Liver (tissue), 9 donors: Measurements from ENCODE around the gene TET3. TPM values are rescaled to one million over a fixed set of nuclear protein-coding genes. Genes with fewer than 3 reads are reported as not detected.

Experiments used
- DNase-seq: peaks from one replicate; pipeline ENCODE4 v3.0.0-alpha.2; 2017; ENCODE audit warnings: low spot score
- H3K27ac ChIP-seq, 2 donors: one replicate each; pipeline ENCODE4 v1.7.0; 2013; ENCODE audit warnings: inconsistent platforms in 2 of 2, low read length in 2 of 2, control low read depth in 1 of 2, low read depth in 1 of 2, mild to moderate bottlenecking in 1 of 2
- H3K27me3 ChIP-seq, 4 donors: one replicate each; pipeline versions ENCODE4 v1.6.1 to v1.7.0; 2013; ENCODE audit warnings: low read length in 3 of 4, inconsistent platforms in 1 of 4, mild to moderate bottlenecking in 1 of 4, moderate library complexity in 1 of 4; ENCODE audit not compliant: control insufficient read depth in 4 of 4, insufficient read depth in 4 of 4
- H3K36me3 ChIP-seq, 4 donors: one replicate each; pipeline versions ENCODE4 v1.6.1 to v1.7.0; 2013; ENCODE audit warnings: low read length in 3 of 4, mild to moderate bottlenecking in 3 of 4, low read depth in 1 of 4, moderate library complexity in 1 of 4; ENCODE audit not compliant: control insufficient read depth in 4 of 4, insufficient read depth in 3 of 4
- H3K4me1 ChIP-seq, 4 donors: one replicate each; pipeline versions ENCODE4 v1.6.1 to v1.7.0; 2013; ENCODE audit warnings: low read length in 3 of 4, mild to moderate bottlenecking in 3 of 4, moderate library complexity in 1 of 4; ENCODE audit not compliant: control insufficient read depth in 4 of 4, insufficient read depth in 4 of 4
- H3K4me3 ChIP-seq, 3 donors: one replicate each; pipeline versions ENCODE4 v1.6.1 to v1.7.0; 2013; ENCODE audit warnings: low read length in 3 of 3, control low read depth in 1 of 3, low read depth in 1 of 3, mild to moderate bottlenecking in 1 of 3
- H3K9ac ChIP-seq, 2 donors: one replicate each; pipeline ENCODE4 v1.7.0; 2013; ENCODE audit warnings: low read length in 2 of 2, mild to moderate bottlenecking in 2 of 2, moderate library complexity in 2 of 2, control low read depth in 1 of 2, low read depth in 1 of 2
- H3K9me3 ChIP-seq, 4 donors: one replicate each; pipeline versions ENCODE4 v1.6.1 to v1.7.0; 2013; ENCODE audit warnings: low read length in 3 of 4; ENCODE audit not compliant: control insufficient read depth in 4 of 4
- EGR1 ChIP-seq, 2 donors: IDR thresholded peaks; 2 replicates each; pipeline ENCODE4 v1.6.1; 2016 to 2018; ENCODE audit warnings: antibody characterized with exemption in 2 of 2, low read depth in 2 of 2
- FOXA2 ChIP-seq: IDR thresholded peaks from 2 replicates; pipeline ENCODE4 v1.6.1; 2016; ENCODE audit warnings: antibody characterized with exemption
- JUND ChIP-seq, 2 donors: IDR thresholded peaks; 2 replicates each; pipeline ENCODE4 v1.6.1; 2016; ENCODE audit warnings: antibody characterized with exemption in 2 of 2
- NR2F2 ChIP-seq: IDR thresholded peaks from 2 replicates; pipeline ENCODE4 v1.6.1; 2016; ENCODE audit warnings: antibody characterized with exemption
- RAD21 ChIP-seq, 2 donors: IDR thresholded peaks; 2 replicates each; pipeline ENCODE4 v1.6.1; 2016; ENCODE audit warnings: antibody characterized with exemption in 2 of 2, mild to moderate bottlenecking in 2 of 2
- RXRA ChIP-seq, 2 donors: IDR thresholded peaks; 2 replicates each; pipeline ENCODE4 v1.6.1; 2017 to 2018; ENCODE audit warnings: antibody characterized with exemption in 2 of 2, mild to moderate bottlenecking in 1 of 2
- SP1 ChIP-seq: IDR thresholded peaks from 2 replicates; pipeline ENCODE4 v1.6.1; 2018; ENCODE audit warnings: antibody characterized with exemption, mild to moderate bottlenecking
- TAF1 ChIP-seq: conservative IDR thresholded peaks from 2 replicates; pipeline ENCODE4 v1.6.1; 2016; ENCODE audit warnings: antibody characterized with exemption, mild to moderate bottlenecking
- YY1 ChIP-seq: IDR thresholded peaks from 2 replicates; pipeline ENCODE4 v1.6.1; 2016; ENCODE audit warnings: antibody characterized with exemption, mild to moderate bottlenecking
- WGBS: extraction: QIAGEN DNeasy Blood & Tissue Kit; methylation state at CpG from one replicate; pipeline ENCODE4 v1.1.7; 2013; 5-methylcytosine and 5-hydroxymethylcytosine counted together
- polyA plus RNA-seq, 2 donors: library from polyadenylated mRNA; stranded (reverse) in 1 of 2; unstranded in 1 of 2; fragments of 200-250 nt in 1 of 2; fragments of >200 nt in 1 of 2; fragmentation: Nextera tagmentation in 1 of 2; extraction: Ambion mirVana in 1 of 2; gene quantifications; one replicate each; pipeline versions ENCODE4 v1.2.1 to v1.2.3, GENCODE V29; 2013 to 2015
- total RNA-seq, 2 donors: library from RNA; depleted of rRNA; stranded (reverse); fragments of >200 nt; gene quantifications; one replicate each; pipeline ENCODE4 v1.2.3, GENCODE V29; 2014
- TF ChIP-seq, protein P1 (sequence below): IDR thresholded peaks from 2 replicates; pipeline ENCODE4 v1.6.1; 2016; ENCODE audit warnings: antibody characterized with exemption
- TF ChIP-seq, protein P2 (sequence below): fragments of 150-350 bp; IDR thresholded peaks from 2 replicates; pipeline ENCODE4 v1.5.1; 2017; ENCODE audit warnings: improper control_type of control experiment, low read depth, low read length; ENCODE audit not compliant: missing input control
- donor health status: healthy.
- donor health status: healthy.
- donor health status: healthy.
- donor health status: healthy.
- donor health status: healthy.

TET3 gene
- total and polyA plus RNA-seq, 4 donors: 0.89 to 16.2 (median 3.2) TPM

DNA sequence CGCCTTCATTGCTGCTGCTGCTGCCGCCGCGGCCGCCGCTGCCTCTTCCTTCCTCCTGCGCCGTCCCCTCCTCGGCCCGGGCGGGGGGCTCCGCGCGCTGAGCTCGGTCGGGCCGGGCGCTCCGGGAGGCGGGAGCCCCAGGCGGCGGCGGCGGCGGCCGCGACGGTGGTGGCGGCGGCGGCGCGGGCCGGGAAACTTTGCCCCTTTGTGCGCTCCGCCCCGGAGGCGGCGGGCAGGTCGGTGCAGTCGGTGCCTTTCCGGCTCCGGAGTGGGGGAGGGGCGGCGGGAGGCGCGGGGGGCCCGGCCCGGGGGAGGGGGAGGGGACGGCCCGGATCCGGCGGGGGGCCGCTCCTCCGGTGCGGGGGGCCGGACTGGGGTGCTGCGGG lies 205 bp downstream of the TET3 start:
- DNase-seq: peak; percentile 69
- Histone ChIP-seq H3K4me3 (peak overlapping the region in 2 of 3 donors; percentile 36 to 83), H3K27ac (peak overlapping the region in 1 of 2 donors; percentile 83), H3K4me1 (peaks cover 14 to 68% (median 51%) of the 10 kb centered on the region in 4 donors), H3K9me3 (no peaks in the 10 kb centered on the region), H3K36me3 (no peaks in the 10 kb centered on the region), H3K9ac (no peak overlapping the region), H3K27me3 (no peaks in the 10 kb centered on the region)
- 1% methylated on average over 58 of the region's 58 CpGs for WGBS
- TF ChIP-seq EGR1 (IDR thresholded peaks at IDR 0.05; ENCODE audit: low read depth in 2 of 2): no peak

DNA sequence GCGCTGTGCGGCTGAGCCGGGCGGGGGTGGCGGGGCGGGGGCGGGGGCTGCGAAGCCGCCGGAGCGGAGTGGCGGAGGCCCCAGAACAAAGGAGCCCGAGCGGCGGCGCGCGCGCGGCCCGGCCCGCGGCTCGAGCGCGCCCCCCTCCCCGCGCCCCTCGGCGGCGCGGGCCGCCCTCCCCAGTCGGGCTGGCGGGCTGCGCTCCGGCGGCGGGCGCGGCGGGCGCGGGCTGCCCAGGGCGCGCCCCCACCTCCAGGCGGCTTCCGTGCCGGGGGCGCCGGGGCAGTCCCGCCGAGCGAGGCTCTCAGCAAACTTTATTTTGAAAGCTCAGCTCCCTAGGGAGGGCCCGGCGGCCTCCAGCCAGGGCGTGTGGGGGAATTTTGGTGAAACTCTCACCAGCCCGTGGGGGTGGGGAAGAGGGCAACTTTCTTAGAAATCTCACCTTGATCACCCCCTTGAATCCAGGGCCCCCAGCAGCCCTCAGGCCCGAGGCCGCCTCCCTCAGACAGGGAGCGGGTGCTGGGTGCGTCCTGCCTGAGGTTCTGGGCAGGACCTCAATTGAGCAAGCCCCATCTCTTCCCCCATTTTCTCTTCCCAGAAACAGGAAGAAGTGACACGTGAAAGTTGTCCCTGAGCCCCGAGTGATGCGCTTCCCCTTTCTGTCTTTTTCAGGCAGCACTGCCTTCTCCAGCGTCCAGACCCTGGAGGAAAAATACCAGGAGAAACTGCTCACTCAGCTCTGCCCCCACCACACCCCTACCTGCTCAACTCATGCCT lies 786 bp downstream of the TET3 start:
- DNase-seq: peak; percentile 47
- peak overlapping the region; percentile 61 to 73 for H3K27ac ChIP-seq
- no peaks in the 10 kb centered on the region for H3K27me3 ChIP-seq
- peak overlapping the region in 1 of 2 donors; percentile 25 for H3K9ac ChIP-seq
- 3% methylated on average over 66 of the region's 66 CpGs for WGBS
- H3K4me3 ChIP-seq: peak overlapping the region; percentile 36 to 83 (median 66)
- peaks cover 14 to 66% (median 50%) of the 10 kb centered on the region in 4 donors for H3K4me1 ChIP-seq
- no peaks in the 10 kb centered on the region for H3K9me3 ChIP-seq
- H3K36me3 ChIP-seq: peaks cover 0 to under 1% (median 0%) of the 10 kb centered on the region in 4 donors
- TF ChIP-seq, protein P1, sequence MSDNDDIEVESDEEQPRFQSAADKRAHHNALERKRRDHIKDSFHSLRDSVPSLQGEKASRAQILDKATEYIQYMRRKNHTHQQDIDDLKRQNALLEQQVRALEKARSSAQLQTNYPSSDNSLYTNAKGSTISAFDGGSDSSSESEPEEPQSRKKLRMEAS: no peak
- TF ChIP-seq SP1 (no peak), FOXA2 (no peak), RXRA (IDR thresholded peaks at IDR 0.05) (no peak), RAD21 (IDR thresholded peaks at IDR 0.05) (no peak), TAF1 (no peak), YY1 (peak; percentile 73)
- TF ChIP-seq, protein P2, sequence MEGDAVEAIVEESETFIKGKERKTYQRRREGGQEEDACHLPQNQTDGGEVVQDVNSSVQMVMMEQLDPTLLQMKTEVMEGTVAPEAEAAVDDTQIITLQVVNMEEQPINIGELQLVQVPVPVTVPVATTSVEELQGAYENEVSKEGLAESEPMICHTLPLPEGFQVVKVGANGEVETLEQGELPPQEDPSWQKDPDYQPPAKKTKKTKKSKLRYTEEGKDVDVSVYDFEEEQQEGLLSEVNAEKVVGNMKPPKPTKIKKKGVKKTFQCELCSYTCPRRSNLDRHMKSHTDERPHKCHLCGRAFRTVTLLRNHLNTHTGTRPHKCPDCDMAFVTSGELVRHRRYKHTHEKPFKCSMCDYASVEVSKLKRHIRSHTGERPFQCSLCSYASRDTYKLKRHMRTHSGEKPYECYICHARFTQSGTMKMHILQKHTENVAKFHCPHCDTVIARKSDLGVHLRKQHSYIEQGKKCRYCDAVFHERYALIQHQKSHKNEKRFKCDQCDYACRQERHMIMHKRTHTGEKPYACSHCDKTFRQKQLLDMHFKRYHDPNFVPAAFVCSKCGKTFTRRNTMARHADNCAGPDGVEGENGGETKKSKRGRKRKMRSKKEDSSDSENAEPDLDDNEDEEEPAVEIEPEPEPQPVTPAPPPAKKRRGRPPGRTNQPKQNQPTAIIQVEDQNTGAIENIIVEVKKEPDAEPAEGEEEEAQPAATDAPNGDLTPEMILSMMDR: no peak

DNA sequence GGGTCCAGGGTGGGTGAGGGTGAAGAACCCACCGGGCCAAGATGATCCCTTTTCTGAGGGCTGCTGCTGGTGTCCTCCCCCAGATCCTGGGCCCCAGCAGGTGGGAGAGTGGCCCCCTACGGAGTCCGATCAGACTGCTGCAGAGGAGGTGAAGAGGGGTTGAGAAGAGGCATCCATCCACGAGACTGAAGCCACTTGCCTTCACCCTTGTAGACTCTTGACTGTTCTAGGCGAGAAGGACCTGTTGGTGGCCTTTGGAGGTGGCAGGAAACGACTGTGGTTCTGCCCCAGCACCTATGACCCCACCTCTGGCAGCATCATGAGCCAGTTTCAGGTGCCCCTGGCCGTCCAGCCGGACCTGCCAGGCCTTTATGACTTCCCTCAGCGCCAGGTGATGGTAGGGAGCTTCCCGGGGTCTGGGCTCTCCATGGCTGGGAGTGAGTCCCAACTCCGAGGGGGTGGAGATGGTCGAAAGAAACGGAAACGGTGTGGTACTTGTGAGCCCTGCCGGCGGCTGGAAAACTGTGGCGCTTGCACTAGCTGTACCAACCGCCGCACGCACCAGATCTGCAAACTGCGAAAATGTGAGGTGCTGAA lies 1.5 kb downstream of the TET3 start:
- no peaks in the 10 kb centered on the region for H3K27me3 ChIP-seq
- H3K4me3 ChIP-seq: peak overlapping the region; percentile 36 to 83 (median 66)
- H3K4me1 ChIP-seq: peaks cover 14 to 59% (median 44%) of the 10 kb centered on the region in 4 donors
- H3K9ac ChIP-seq: no peak overlapping the region
- WGBS: 80% methylated on average over 21 of the region's 21 CpGs
- H3K27ac ChIP-seq: no peak overlapping the region
- H3K9me3 ChIP-seq: no peaks in the 10 kb centered on the region
- peaks cover 0 to 2% (median 0%) of the 10 kb centered on the region in 4 donors for H3K36me3 ChIP-seq
- no peak for DNase-seq
- TF ChIP-seq JUND (IDR thresholded peaks at IDR 0.05) (no peak), NR2F2 (no peak), RAD21 (IDR thresholded peaks at IDR 0.05) (no peak)
